Natural killer cell (primary cell): Measurements from ENCODE around the gene TSKU. TPM values are rescaled to one million over a fixed set of nuclear protein-coding genes. Genes with fewer than 3 reads are reported as not detected.

Source experiments
- ATAC-seq, 3 donors: fragments of 150-1000 bp in 2 of 3; fragments of 200-7000 bp in 1 of 3; cut with Tn5 transposase; 1 replicate in 1 of 3; 2 replicates in 2 of 3; pipeline ENCODE4 v1.10.0; 2021; ENCODE audit warnings: mild to moderate bottlenecking in 2 of 3, moderate library complexity in 2 of 3
- DNase-seq, 2 donors: peaks; one replicate each; pipeline versions ENCODE4 v3.0.0 to v3.0.0-alpha.2; 2013 to 2021; ENCODE audit warnings: mixed read lengths in 1 of 2
- H3K27ac ChIP-seq: one replicate; pipeline ENCODE4 v1.5.1; 2013; ENCODE audit warnings: mild to moderate bottlenecking, low read length
- H3K27me3 ChIP-seq: one replicate; pipeline ENCODE4 v1.6.1; 2013; ENCODE audit warnings: low read length; ENCODE audit not compliant: control insufficient read depth, insufficient read depth
- H3K36me3 ChIP-seq: one replicate; pipeline ENCODE4 v1.6.1; 2013; ENCODE audit warnings: low read length; ENCODE audit not compliant: control insufficient read depth, insufficient read depth
- H3K4me1 ChIP-seq: one replicate; pipeline ENCODE4 v1.6.1; 2013; ENCODE audit warnings: low read length; ENCODE audit not compliant: control insufficient read depth, insufficient read depth
- H3K4me3 ChIP-seq: one replicate; pipeline ENCODE4 v1.5.1; 2013; ENCODE audit warnings: low read length
- H3K9me3 ChIP-seq: one replicate; pipeline ENCODE4 v1.6.1; 2013; ENCODE audit warnings: low read length; ENCODE audit not compliant: control insufficient read depth, insufficient read depth
- H3K27ac Mint-ChIP-seq, 2 donors: one replicate each; pipeline ENCODE4 v1.8.0; 2022; ENCODE audit warnings: mild to moderate bottlenecking in 2 of 2, mixed read lengths in 2 of 2, moderate library complexity in 1 of 2
- H3K27me3 Mint-ChIP-seq, 2 donors: one replicate each; pipeline ENCODE4 v1.8.0; 2022; ENCODE audit warnings: low read depth in 2 of 2, mixed read lengths in 2 of 2
- H3K36me3 Mint-ChIP-seq: one replicate; pipeline ENCODE4 v1.8.0; 2022; ENCODE audit warnings: mixed read lengths
- H3K4me1 Mint-ChIP-seq, 2 donors: one replicate each; pipeline ENCODE4 v1.8.0; 2022; ENCODE audit warnings: mixed read lengths in 2 of 2
- H3K4me3 Mint-ChIP-seq: one replicate; pipeline ENCODE4 v1.8.0; 2022; ENCODE audit warnings: mild to moderate bottlenecking, moderate library complexity, mixed read lengths
- H3K9me3 Mint-ChIP-seq, 2 donors: one replicate each; pipeline ENCODE4 v1.8.0; 2022; ENCODE audit warnings: mixed read lengths in 2 of 2
- CTCF ChIP-seq: fragments of 200-600 bp; IDR thresholded peaks from one replicate; pipeline ENCODE4 v1.8.0; 2022; ENCODE audit warnings: antibody characterized with exemption
- WGBS: methylation state at CpG from one replicate; pipeline ENCODE4 v1.1.7; 2013; ENCODE audit warnings: missing lambda C conversion rate; ENCODE audit not compliant: insufficient coverage; 5-methylcytosine and 5-hydroxymethylcytosine counted together
- intact Hi-C: fragments of 100-400 bp; cut with micrococcal nuclease; formaldehyde crosslinking; loops from one replicate; pipeline ENCODE4 v1.14.2; 2022
- total RNA-seq, 4 donors: library from RNA; stranded (reverse); fragments of 120-200 nt in 1 of 4; gene quantifications; one replicate each; pipeline versions ENCODE4 v1.2.3 to v1.2.4, GENCODE V29; 2013 to 2022

TSKU gene
- total RNA-seq, 3 donors from 2014 or later (not counting 1 experiment from before 2014, with no cell fraction given) = not detected

DNA sequence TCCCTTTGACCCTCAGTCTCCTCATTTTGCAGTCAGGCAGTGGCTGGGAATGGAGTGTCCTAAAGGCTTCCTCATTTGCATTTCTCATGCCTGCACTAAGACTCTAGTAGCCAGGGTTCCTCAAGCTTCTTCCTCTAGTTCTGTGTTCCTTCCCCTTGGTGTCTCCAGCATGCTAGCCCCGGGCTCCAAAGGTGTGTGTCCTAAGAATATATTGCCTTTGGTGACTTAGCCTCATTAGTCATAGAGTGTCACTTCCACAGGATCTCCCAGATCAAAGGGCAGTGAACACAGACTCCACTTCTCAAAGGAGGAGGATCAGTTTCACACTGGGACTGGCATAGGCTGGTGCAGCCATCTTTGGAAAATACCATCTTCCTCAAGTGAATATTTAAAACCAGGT is 56.2 kb downstream of the TSKU start:
- Mint-ChIP-seq H3K27ac (no peak overlapping the region), H3K9me3 (no peaks in the 10 kb centered on the region), H3K4me3 (no peak overlapping the region), H3K36me3 (no peaks in the 10 kb centered on the region), H3K27me3 (peaks cover 24 to 37% of the 10 kb centered on the region in 2 donors), H3K4me1 (no peaks in the 10 kb centered on the region)
- WGBS = 13% methylated on average over 1 of the region's 1 CpG
- Histone ChIP-seq H3K27me3 (no peaks in the 10 kb centered on the region), H3K27ac (no peak overlapping the region), H3K4me3 (no peak overlapping the region), H3K4me1 (no peaks in the 10 kb centered on the region), H3K9me3 (no peaks in the 10 kb centered on the region), H3K36me3 (no peaks in the 10 kb centered on the region)
- no peak for TF ChIP-seq CTCF
- intact Hi-C loops = no loop called here
- DNase-seq (no peak), ATAC-seq (no peak)

DNA sequence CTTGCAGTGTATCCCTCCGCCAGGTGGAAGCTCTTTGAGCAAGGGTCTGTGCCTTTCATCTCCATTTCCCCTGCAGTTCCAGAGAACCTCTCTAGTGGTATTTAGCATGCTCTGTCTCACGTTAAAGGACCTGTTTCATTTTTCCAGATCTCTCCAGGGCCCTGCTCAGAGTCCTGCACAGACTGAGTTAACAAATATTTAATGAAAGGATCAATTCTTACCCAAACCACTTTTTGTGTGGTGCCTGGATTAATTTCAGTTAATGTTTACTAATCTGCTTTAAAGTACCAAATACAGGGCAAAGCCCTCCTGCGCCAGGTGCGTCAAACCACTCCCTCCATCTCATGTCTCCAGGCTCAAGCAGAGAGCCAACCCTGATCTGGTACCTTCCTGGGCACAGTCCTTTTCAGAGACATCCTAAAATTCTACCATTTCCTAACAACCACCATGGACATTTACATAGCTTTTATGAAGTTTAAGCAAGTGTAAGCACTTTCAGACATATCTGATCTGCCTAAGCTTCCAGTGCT is 58.8 kb downstream of the TSKU start:
- no peaks in the 10 kb centered on the region for H3K36me3 ChIP-seq
- H3K4me3 Mint-ChIP-seq = no peak overlapping the region
- TF ChIP-seq CTCF = no peak
- peaks cover 25 to 39% of the 10 kb centered on the region in 2 donors for H3K27me3 Mint-ChIP-seq
- no peak overlapping the region for H3K27ac ChIP-seq
- H3K9me3 Mint-ChIP-seq = no peaks in the 10 kb centered on the region
- no peak for DNase-seq
- no peak overlapping the region for H3K4me3 ChIP-seq
- 84% methylated on average over 4 of the region's 4 CpGs for whole genome bisulfite sequencing
- no peaks in the 10 kb centered on the region for H3K4me1 Mint-ChIP-seq
- intact Hi-C loops = no loop called here
- no peak overlapping the region for H3K27ac Mint-ChIP-seq
- H3K36me3 Mint-ChIP-seq = no peaks in the 10 kb centered on the region
- no peaks in the 10 kb centered on the region for H3K4me1 ChIP-seq
- ATAC-seq = no peak
- no peaks in the 10 kb centered on the region for H3K27me3 ChIP-seq
- no peaks in the 10 kb centered on the region for H3K9me3 ChIP-seq

GRCh38 chr11:76843907-76844306 is 60.8 kb downstream of the TSKU start:
- H3K27me3 Mint-ChIP-seq = peaks cover 32 to 42% of the 10 kb centered on the region in 2 donors

More at GRCh38 chr11:76843907-76844306, 60.8 kb downstream of the TSKU start:
- Histone ChIP-seq H3K27ac (no peak overlapping the region), H3K9me3 (no peaks in the 10 kb centered on the region), H3K4me3 (no peak overlapping the region), H3K27me3 (no peaks in the 10 kb centered on the region), H3K4me1 (no peaks in the 10 kb centered on the region), H3K36me3 (no peaks in the 10 kb centered on the region)
- Mint-ChIP-seq H3K4me1 (no peaks in the 10 kb centered on the region), H3K27ac (no peak overlapping the region), H3K36me3 (no peaks in the 10 kb centered on the region), H3K4me3 (no peak overlapping the region), H3K9me3 (no peaks in the 10 kb centered on the region)
- ATAC-seq (no peak), DNase-seq (no peak)
- no peak for TF ChIP-seq CTCF
- 100% methylated on average over 2 of the region's 3 CpGs for WGBS
- intact Hi-C loops = no loop called here
